CD14-positive monocyte (primary cell): ENCODE measurements around the gene R3HDM2. TPM values are rescaled to one million over a fixed set of nuclear protein-coding genes. Genes with fewer than 3 reads are reported as not detected.

ENCODE experiments used
- DNase-seq, 3 donors: peaks; one replicate each; pipeline ENCODE4 v3.0.0-alpha.2; 2011 to 2022
- H2AFZ ChIP-seq: 2 replicates; pipeline ENCODE4 v1.6.0; 2012; ENCODE audit warnings: mild to moderate bottlenecking, low read depth, low read length, inconsistent platforms; ENCODE audit not compliant: insufficient read depth, poor library complexity, severe bottlenecking
- H3K27ac ChIP-seq, 2 donors: 1 replicate in 1 of 2; 2 replicates in 1 of 2; pipeline ENCODE4 v1.5.1; 2012 to 2013; ENCODE audit warnings: low read length in 2 of 2, control low read depth in 1 of 2, inconsistent platforms in 1 of 2, low read depth in 1 of 2, mild to moderate bottlenecking in 1 of 2
- H3K27me3 ChIP-seq, 2 donors: one replicate each; pipeline versions ENCODE4 v1.6.0 to v1.6.1; 2011 to 2013; ENCODE audit warnings: low read length in 2 of 2; ENCODE audit not compliant: control insufficient read depth in 2 of 2, insufficient read depth in 2 of 2
- H3K36me3 ChIP-seq, 2 donors: replicated peaks in 1 of 2; 1 replicate in 1 of 2; 2 replicates in 1 of 2; pipeline versions ENCODE4 v1.5.1 to v1.6.1; 2012 to 2013; ENCODE audit warnings: low read length in 2 of 2, control low read depth in 1 of 2, inconsistent platforms in 1 of 2, mild to moderate bottlenecking in 1 of 2; ENCODE audit not compliant: insufficient read depth in 2 of 2, control insufficient read depth in 1 of 2
- H3K4me1 ChIP-seq, 2 donors: 1 replicate in 1 of 2; 2 replicates in 1 of 2; pipeline versions ENCODE4 v1.5.1 to v1.6.1; 2012 to 2013; ENCODE audit warnings: low read length in 2 of 2, control low read depth in 1 of 2, inconsistent platforms in 1 of 2, mild to moderate bottlenecking in 1 of 2, moderate library complexity in 1 of 2; ENCODE audit not compliant: insufficient read depth in 2 of 2, control insufficient read depth in 1 of 2
- H3K4me2 ChIP-seq: replicated peaks from 2 replicates; pipeline ENCODE3; 2012; ENCODE audit warnings: low read length, moderate library complexity, mild to moderate bottlenecking; ENCODE audit not compliant: poor library complexity, severe bottlenecking; ENCODE audit errors: extremely low read depth
- H3K4me3 ChIP-seq, 3 experiments: fragments of 200-600 bp in 1 of 3; sonication (generic) in 1 of 3; replicated peaks in 1 of 3; 1 replicate in 2 of 3; 2 replicates in 1 of 3; pipeline ENCODE4 v1.5.1; 2011 to 2013; ENCODE audit warnings: low read length in 3 of 3, mild to moderate bottlenecking in 3 of 3, control low read depth in 2 of 3, low read depth in 2 of 3, inconsistent platforms in 1 of 3, moderate library complexity in 1 of 3
- H3K79me2 ChIP-seq: 2 replicates; pipeline ENCODE4 v1.6.0; 2012; ENCODE audit warnings: mild to moderate bottlenecking, control low read depth, inconsistent platforms, low read length, moderate library complexity; ENCODE audit not compliant: insufficient read depth
- H3K9ac ChIP-seq: 2 replicates; pipeline ENCODE4 v1.6.0; 2017; ENCODE audit warnings: low read length, mild to moderate bottlenecking; ENCODE audit not compliant: insufficient read depth, poor library complexity, severe bottlenecking
- H3K9me3 ChIP-seq, 2 donors: replicated peaks in 1 of 2; 1 replicate in 1 of 2; 2 replicates in 1 of 2; pipeline versions ENCODE4 v1.5.1 to v1.6.1; 2012 to 2013; ENCODE audit warnings: low read length in 2 of 2, control low read depth in 1 of 2; ENCODE audit not compliant: control insufficient read depth in 1 of 2, insufficient read depth in 1 of 2
- H4K20me1 ChIP-seq: 2 replicates; pipeline ENCODE4 v1.6.0; 2012; ENCODE audit warnings: mild to moderate bottlenecking, low read length, control low read depth, moderate library complexity; ENCODE audit not compliant: insufficient read depth
- H3K27ac Mint-ChIP-seq, 7 donors: one replicate each; pipeline ENCODE4 v1.8.0; 2020; ENCODE audit warnings: mild to moderate bottlenecking in 7 of 7, mixed read lengths in 7 of 7, moderate library complexity in 6 of 7, inconsistent platforms in 2 of 7
- H3K27me3 Mint-ChIP-seq, 3 donors: one replicate each; pipeline ENCODE4 v1.8.0; 2021 to 2022; ENCODE audit warnings: low read depth in 3 of 3, mild to moderate bottlenecking in 3 of 3, mixed read lengths in 3 of 3, moderate library complexity in 3 of 3, inconsistent platforms in 1 of 3
- H3K36me3 Mint-ChIP-seq, 2 donors: one replicate each; pipeline ENCODE4 v1.8.0; 2020; ENCODE audit warnings: mixed read lengths in 2 of 2, inconsistent platforms in 1 of 2, mild to moderate bottlenecking in 1 of 2
- H3K4me1 Mint-ChIP-seq: one replicate; pipeline ENCODE4 v1.8.0; 2020; ENCODE audit warnings: mild to moderate bottlenecking, mixed read lengths
- H3K4me3 Mint-ChIP-seq, 2 donors: one replicate each; pipeline ENCODE4 v1.8.0; 2020; ENCODE audit warnings: mild to moderate bottlenecking in 2 of 2, mixed read lengths in 2 of 2, moderate library complexity in 1 of 2
- H3K9me3 Mint-ChIP-seq, 7 donors: one replicate each; pipeline ENCODE4 v1.8.0; 2020 to 2022; ENCODE audit warnings: mixed read lengths in 7 of 7, mild to moderate bottlenecking in 6 of 7, moderate library complexity in 6 of 7, inconsistent platforms in 2 of 7
- CTCF ChIP-seq: fragments of 200-600 bp; IDR thresholded peaks from one replicate; pipeline ENCODE4 v1.8.0; 2022; ENCODE audit warnings: antibody characterized with exemption, mild to moderate bottlenecking
- WGBS: methylation state at CpG from one replicate; pipeline ENCODE4 v1.1.5; 2013; ENCODE audit warnings: missing lambda C conversion rate; ENCODE audit not compliant: insufficient coverage; 5-methylcytosine and 5-hydroxymethylcytosine counted together
- intact Hi-C, 2 donors: fragments of 100-400 bp; cut with micrococcal nuclease; formaldehyde crosslinking; loops; one replicate each; pipeline versions ENCODE4 v1.15.0 to v1.15.1; 2023
- polyA plus RNA-seq, 3 donors: library from polyadenylated mRNA; depleted of rRNA in 1 of 3; unstranded in 2 of 3; stranded (reverse) in 1 of 3; fragments of 300-500 nt in 2 of 3; fragments of >200 nt in 1 of 3; fragmentation: Illumina TruSeq in 2 of 3; gene quantifications; 1 replicate in 2 of 3; 2 replicates in 1 of 3; pipeline ENCODE4 v1.2.3, GENCODE V29; 2012 to 2021

Gene R3HDM2
- polyA plus RNA-seq, 3 donors = 4.2 to 69.4 (median 7.3) TPM

GRCh38 chr12:57238854-57239554, 191.8 kb downstream of the R3HDM2 start:
- Mint-ChIP-seq H3K27me3 (peaks cover 82 to 95% (median 84%) of the 10 kb centered on the region in 3 donors), H3K4me1 (peaks cover 76% of the 10 kb centered on the region), H3K36me3 (peaks cover 27 to 32% of the 10 kb centered on the region in 2 donors), H3K27ac (peak overlapping the region in 3 of 7 donors; percentile 14 to 50 (median 40)), H3K9me3 (peaks cover 0 to 52% (median 15%) of the 10 kb centered on the region in 7 donors), H3K4me3 (peak overlapping the region; percentile 84 to 99)
- Histone ChIP-seq H3K4me1 (peaks cover 69 to 78% of the 10 kb centered on the region in 2 donors), H3K27me3 (peaks cover 67 to 83% of the 10 kb centered on the region in 2 donors), H3K27ac (no peak overlapping the region), H3K9ac (no peak overlapping the region), H3K4me3 (peak overlapping the region; percentile 0 to 75 (median 12)), H3K36me3 (peaks cover 4 to 8% of the 10 kb centered on the region in 2 donors), H3K4me2 (peak overlapping the region; percentile 79), H3K9me3 (peaks cover 0 to 47% of the 10 kb centered on the region in 2 donors), H3K79me2 (no peaks in the 10 kb centered on the region), H4K20me1 (peaks cover 83% of the 10 kb centered on the region), H2AFZ (peak overlapping the region; percentile 64)
- WGBS = 1% methylated on average over 47 of the region's 47 CpGs
- TF ChIP-seq CTCF = peak; percentile 100
- intact Hi-C loops = loop anchor here in 1 of 2 donors (1.0 to 2.0 kb wide), 2 partner anchors 14 to 26 kb away; no protein-coding TSS in a partner anchor
- peak; percentile 86 to 88 (median 87) for DNase-seq

- WGBS = 4% methylated on average over 39 of the region's 63 CpGs
- Histone ChIP-seq H2AFZ (peak overlapping the region; percentile 64), H4K20me1 (peaks cover 81% of the 10 kb centered on the region), H3K27me3 (peaks cover 67 to 82% of the 10 kb centered on the region in 2 donors), H3K9ac (no peak overlapping the region), H3K4me2 (peak overlapping the region; percentile 79), H3K27ac (no peak overlapping the region), H3K4me3 (peak overlapping the region; percentile 0 to 75 (median 12)), H3K36me3 (peaks cover 12 to 16% of the 10 kb centered on the region in 2 donors), H3K4me1 (peaks cover 60 to 74% of the 10 kb centered on the region in 2 donors), H3K79me2 (no peaks in the 10 kb centered on the region), H3K9me3 (peaks cover 0 to 47% of the 10 kb centered on the region in 2 donors)
- peak in 1 of 3 donors; percentile 4 for DNase-seq
- Mint-ChIP-seq H3K4me1 (peaks cover 74% of the 10 kb centered on the region), H3K4me3 (peak overlapping the region; percentile 84 to 99), H3K9me3 (peaks cover 0 to 51% (median 15%) of the 10 kb centered on the region in 7 donors), H3K36me3 (peaks cover 35 to 38% of the 10 kb centered on the region in 2 donors), H3K27me3 (peaks cover 77 to 87% (median 78%) of the 10 kb centered on the region in 3 donors), H3K27ac (peak overlapping the region in 1 of 7 donors; percentile 40)
- intact Hi-C loops = loop anchor here in 1 of 2 donors (2.0 kb wide), 1 partner anchor 13 kb away; no protein-coding TSS in a partner anchor
- TF ChIP-seq CTCF = no peak
Observed at GRCh38 chr12:57237932-57238853, 192.7 kb downstream of the R3HDM2 start.
